Heart left ventricle (tissue), 16 donors: ENCODE measurements around the gene ZFHX2. TPM values are rescaled to one million over a fixed set of nuclear protein-coding genes. Genes with fewer than 3 reads are reported as not detected.

ENCODE experiments used
- ATAC-seq, 4 donors: fragments of 200-7000 bp; cut with Tn5 transposase; one replicate each; pipeline ENCODE4 v1.9.1; 2020 to 2022; ENCODE audit warnings: moderate library complexity in 4 of 4, mild to moderate bottlenecking in 3 of 4, moderate number of reproducible peaks in 1 of 4
- DNase-seq, 5 donors: peaks; one replicate each; pipeline ENCODE4 v3.0.0-alpha.2; 2020
- H3K27ac ChIP-seq, 12 donors: fragments of 200-600 bp; sonication (generic) in 4 of 12; one replicate each; pipeline versions ENCODE4 v1.5.0 to v1.8.0; 2016 to 2022; ENCODE audit warnings: mild to moderate bottlenecking in 2 of 12
- H3K27me3 ChIP-seq, 9 donors: fragments of 200-600 bp; sonication (generic) in 2 of 9; one replicate each; pipeline versions ENCODE4 v1.5.1 to v1.8.0; 2016 to 2022; ENCODE audit warnings: mild to moderate bottlenecking in 3 of 9
- H3K36me3 ChIP-seq, 9 donors: fragments of 200-600 bp; sonication (generic) in 2 of 9; one replicate each; pipeline versions ENCODE4 v1.5.0 to v1.8.0; 2018 to 2022; ENCODE audit warnings: mild to moderate bottlenecking in 2 of 9
- H3K4me1 ChIP-seq, 12 donors: fragments of 200-600 bp; sonication (generic) in 4 of 12; one replicate each; pipeline versions ENCODE4 v1.5.0 to v1.8.0; 2016 to 2022; ENCODE audit warnings: mild to moderate bottlenecking in 3 of 12
- H3K4me3 ChIP-seq, 12 donors: fragments of 200-600 bp; sonication (generic) in 4 of 12; one replicate each; pipeline versions ENCODE4 v1.5.0 to v1.8.0; 2017 to 2022; ENCODE audit warnings: mild to moderate bottlenecking in 9 of 12, moderate library complexity in 4 of 12
- H3K9me3 ChIP-seq, 12 donors: fragments of 200-600 bp; sonication (generic) in 4 of 12; one replicate each; pipeline versions ENCODE4 v1.5.0 to v1.8.0; 2016 to 2022; ENCODE audit warnings: mild to moderate bottlenecking in 1 of 12
- CTCF ChIP-seq, 12 donors: fragments of 200-600 bp; sonication (generic) in 4 of 12; IDR thresholded peaks; one replicate each; pipeline versions ENCODE4 v1.5.0 to v1.8.0; 2018 to 2022; ENCODE audit warnings: antibody characterized with exemption in 12 of 12, mild to moderate bottlenecking in 5 of 12
- POLR2A ChIP-seq, 2 donors: fragments of 450-650 bp; IDR thresholded peaks; one replicate each; pipeline ENCODE4 v1.6.1; 2017; ENCODE audit warnings: antibody characterized with exemption in 2 of 2, mild to moderate bottlenecking in 2 of 2, moderate library complexity in 2 of 2
- WGBS, 4 donors: extraction: QIAGEN DNeasy Blood & Tissue Kit in 2 of 4; methylation state at CpG; one replicate each; pipeline versions ENCODE4 v1.1.5 to v1.1.7; 2013 to 2018; 5-methylcytosine and 5-hydroxymethylcytosine counted together
- intact Hi-C, 10 donors: fragments of 100-400 bp; cut with DNase I; formaldehyde crosslinking; loops; one replicate each; pipeline versions ENCODE4 v1.11.1 to v1.14.2; 2022
- polyA plus RNA-seq, 2 donors: library from polyadenylated mRNA; stranded (reverse); fragments of 200-250 nt; gene quantifications; one replicate each; pipeline ENCODE4 v1.2.3, GENCODE V29; 2013
- total RNA-seq, 9 donors: library from RNA; depleted of rRNA in 2 of 9; stranded (reverse); fragments of >200 nt in 2 of 9; fragmentation: NEBNext Ultra II Directional in 3 of 9; extraction: Animal tissue kit (Norgen Biotek cat#: 25700) in 3 of 9; gene quantifications; one replicate each; pipeline versions ENCODE4 v1.1.0 to v1.2.4, GENCODE V29; 2016 to 2023
- donor health status: ischemic (EF 13 %, LVEDD 7.1; RV severe dilation, severe dysfunction).
- donor health status: healthy with polysubstance abuse.
- donor health status: DM: no; HTN: yes; CAD: no.
- donor health status: DM: no; HTN: no; CAD: no.
- donor health status: ischemic (EF 25% LVEDD 6.9; RV normal size, moderate dysfunction).
- donor health status: ischemic (EF 25% LVEDD 5.7; RV mildly dilated, moderate dysfunction).
- donor health status: healthy.
- donor health status: DM: yes; HTN: yes; CAD: no.
- donor health status: ischemic (EF 35%, LVEDD 5.7; RV mildly dilated, moderate dysfunction).
- donor health status: nonischemic (EF 11% LVEDD 7.7; RV severe dilation, severe dysfunction).
- donor health status: DM: yes; HTN: yes; CAD: no.
- donor health status: PGD.
- donor health status: ischemic (EF 29% LVEDD 5.4; RV normal size, mild dysfunction).
- donor health status: nonischemic (EF 23%, LVEDD 6.1; RV moderate dilation, normal function).

ZFHX2 gene
- total and polyA plus RNA-seq, 11 donors, result 0.24 to 2.3 (median 0.88) TPM

- no peak for ATAC-seq
- DNase-seq, result no peak
- Histone ChIP-seq H3K9me3 (no peaks in the 10 kb centered on the region), H3K27me3 (peaks cover 2 to 34% (median 11%) of the 10 kb centered on the region in 9 donors), H3K4me3 (no peak overlapping the region), H3K4me1 (no peaks in the 10 kb centered on the region), H3K36me3 (no peaks in the 10 kb centered on the region), H3K27ac (no peak overlapping the region)
- TF ChIP-seq POLR2A (IDR thresholded peaks at IDR 0.05), result no peak
- no peak for TF ChIP-seq CTCF (IDR thresholded peaks at IDR 0.05)
- intact Hi-C loops, result no loop called here
- 70 to 84% (median 75%) methylated on average over 3 of the region's 3 CpGs for WGBS, 4 donors
Observed at GRCh38 chr14:23582906-23583760, 31.6 kb upstream of the ZFHX2 start.

- Histone ChIP-seq H3K4me1 (peaks cover 0 to 18% (median 7%) of the 10 kb centered on the region in 12 donors), H3K9me3 (no peaks in the 10 kb centered on the region), H3K27ac (no peak overlapping the region), H3K36me3 (no peaks in the 10 kb centered on the region), H3K4me3 (no peak overlapping the region), H3K27me3 (peaks cover 20 to 56% (median 33%) of the 10 kb centered on the region in 9 donors)
- 70 to 91% (median 84%) methylated on average over 3 to 8 of the region's 8 CpGs; no CpG with 5 or more reads in 1 of the 4 donors for WGBS, 4 donors
- TF ChIP-seq CTCF (IDR thresholded peaks at IDR 0.05) (no peak), POLR2A (IDR thresholded peaks at IDR 0.05) (no peak)
- ATAC-seq (no peak), DNase-seq (no peak)
- intact Hi-C loops, result no loop called here
Observed at GRCh38 chr14:23580948-23581281, 29.4 kb upstream of the ZFHX2 start.

GRCh38 chr14:23580152-23580926, 28.8 kb upstream of the ZFHX2 start:
- WGBS, 4 donors, result 90 to 93% (median 91%) methylated on average over 18 to 24 of the region's 24 CpGs
- H3K27me3 ChIP-seq, result peaks cover 26 to 62% (median 39%) of the 10 kb centered on the region in 9 donors
- H3K4me1 ChIP-seq, result peaks cover 0 to 19% (median 7%) of the 10 kb centered on the region in 12 donors
- no peak for ATAC-seq
- no peaks in the 10 kb centered on the region for H3K9me3 ChIP-seq
- H3K27ac ChIP-seq, result no peak overlapping the region
- no peak overlapping the region for H3K4me3 ChIP-seq
- DNase-seq, result no peak
- H3K36me3 ChIP-seq, result no peaks in the 10 kb centered on the region
- TF ChIP-seq CTCF (IDR thresholded peaks at IDR 0.05) (no peak), POLR2A (IDR thresholded peaks at IDR 0.05) (no peak)
- intact Hi-C loops, result no loop called here

GRCh38 chr14:23579739-23580138, 28.2 kb upstream of the ZFHX2 start:
- no peak overlapping the region for H3K4me3 ChIP-seq
- peaks cover 0 to 19% (median 7%) of the 10 kb centered on the region in 12 donors for H3K4me1 ChIP-seq
- TF ChIP-seq CTCF (IDR thresholded peaks at IDR 0.05) (no peak), POLR2A (IDR thresholded peaks at IDR 0.05) (no peak)
- H3K27ac ChIP-seq, result no peak overlapping the region
- intact Hi-C loops, result no loop called here
- H3K9me3 ChIP-seq, result no peaks in the 10 kb centered on the region
- H3K36me3 ChIP-seq, result no peaks in the 10 kb centered on the region
- peaks cover 27 to 68% (median 40%) of the 10 kb centered on the region in 9 donors for H3K27me3 ChIP-seq
- DNase-seq (no peak), ATAC-seq (no peak)
